ENCODE data around the gene CNTNAP2. TPM values are rescaled to one million over a fixed set of nuclear protein-coding genes. Genes with fewer than 3 reads are reported as not detected.

The CNTNAP2 gene
- total RNA-seq, 6 experiments from 2014 or later: 1.8 to 8.1 (median 3.9) TPM

DNA sequence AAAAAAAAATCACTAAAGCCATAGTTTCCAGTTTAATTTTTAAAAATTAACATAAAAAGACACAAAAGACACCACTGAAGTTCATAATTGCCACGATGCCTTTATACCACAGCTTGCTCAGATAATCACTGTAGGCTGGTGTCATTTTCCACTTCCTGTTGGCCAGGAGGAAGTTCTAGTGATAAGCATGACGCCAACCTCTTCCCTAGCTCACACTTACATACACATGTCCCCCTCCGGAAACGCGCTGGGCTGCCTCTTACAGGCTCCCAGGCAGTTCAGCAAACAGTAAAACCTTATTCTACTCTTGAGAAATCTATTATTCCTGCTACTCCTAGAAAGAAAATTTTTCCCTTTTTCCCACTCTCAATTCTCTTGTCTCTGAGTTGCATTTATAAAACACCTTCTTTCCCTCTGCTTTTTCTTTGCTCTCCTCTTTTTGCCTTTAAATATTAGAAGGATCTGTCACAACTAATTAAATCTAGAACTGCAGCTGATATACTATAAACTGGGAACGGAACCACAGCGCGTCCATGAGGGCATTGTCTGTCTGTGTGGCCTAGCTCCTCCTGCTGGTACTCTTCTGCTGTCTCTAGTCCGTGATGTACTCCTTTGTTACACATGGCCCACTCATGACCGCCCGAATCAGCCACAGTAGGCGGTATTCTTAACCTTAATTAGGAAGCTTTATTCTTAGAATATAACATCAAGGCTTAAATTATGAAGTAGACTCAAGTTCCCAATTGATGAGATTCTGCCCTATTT, 664.9 kb downstream of the CNTNAP2 start:
- Histone ChIP-seq H3K27ac (no peak overlapping the region), H3K4me3 (no peak overlapping the region), H3K9me3 (no peaks in the 10 kb centered on the region), H3K27me3 (no peaks in the 10 kb centered on the region), H3K4me1 (no peaks in the 10 kb centered on the region), H3K36me3 (no peaks in the 10 kb centered on the region)
- intact Hi-C loops (cut with DNase I): no loop called here
- DNase-seq (peak in 1 of 3 donors; percentile 20), ATAC-seq (peak; percentile 45 to 65 (median 58))
- TF ChIP-seq POLR2A (IDR thresholded peaks at IDR 0.05): no peak
- TF ChIP-seq, protein P1, sequence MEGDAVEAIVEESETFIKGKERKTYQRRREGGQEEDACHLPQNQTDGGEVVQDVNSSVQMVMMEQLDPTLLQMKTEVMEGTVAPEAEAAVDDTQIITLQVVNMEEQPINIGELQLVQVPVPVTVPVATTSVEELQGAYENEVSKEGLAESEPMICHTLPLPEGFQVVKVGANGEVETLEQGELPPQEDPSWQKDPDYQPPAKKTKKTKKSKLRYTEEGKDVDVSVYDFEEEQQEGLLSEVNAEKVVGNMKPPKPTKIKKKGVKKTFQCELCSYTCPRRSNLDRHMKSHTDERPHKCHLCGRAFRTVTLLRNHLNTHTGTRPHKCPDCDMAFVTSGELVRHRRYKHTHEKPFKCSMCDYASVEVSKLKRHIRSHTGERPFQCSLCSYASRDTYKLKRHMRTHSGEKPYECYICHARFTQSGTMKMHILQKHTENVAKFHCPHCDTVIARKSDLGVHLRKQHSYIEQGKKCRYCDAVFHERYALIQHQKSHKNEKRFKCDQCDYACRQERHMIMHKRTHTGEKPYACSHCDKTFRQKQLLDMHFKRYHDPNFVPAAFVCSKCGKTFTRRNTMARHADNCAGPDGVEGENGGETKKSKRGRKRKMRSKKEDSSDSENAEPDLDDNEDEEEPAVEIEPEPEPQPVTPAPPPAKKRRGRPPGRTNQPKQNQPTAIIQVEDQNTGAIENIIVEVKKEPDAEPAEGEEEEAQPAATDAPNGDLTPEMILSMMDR (IDR thresholded peaks at IDR 0.05): no peak
- 61% methylated on average over 12 of the region's 12 CpGs for whole genome bisulfite sequencing (ENCODE audit: insufficient coverage, low coverage, low lambda C conversion rate, missing lambda C conversion rate)

DNA sequence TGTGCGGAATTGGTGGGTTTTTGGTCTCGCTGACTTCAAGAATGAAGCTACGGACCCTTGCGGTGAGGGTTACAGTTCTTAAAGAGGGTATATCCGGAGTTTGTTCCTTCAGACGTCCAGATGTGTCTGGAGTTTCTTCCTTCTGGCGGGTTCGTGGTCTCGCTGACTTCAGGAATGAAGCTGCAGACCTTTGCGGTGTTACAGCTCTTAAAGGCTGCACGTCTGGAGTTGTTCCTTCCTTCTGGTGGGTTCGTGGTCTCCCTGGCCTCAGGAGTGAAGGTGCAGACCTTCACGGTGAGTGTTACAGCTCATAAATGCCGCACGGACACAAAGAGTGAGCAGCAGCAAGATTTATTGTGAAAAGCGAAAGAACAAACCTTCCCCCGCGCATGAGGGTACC, 670.7 kb downstream of the CNTNAP2 start:
- WGBS (ENCODE audit: insufficient coverage, low coverage, low lambda C conversion rate, missing lambda C conversion rate): 49% methylated on average over 15 of the region's 18 CpGs
- no peak for ATAC-seq
- Histone ChIP-seq H3K4me3 (no peak overlapping the region), H3K27me3 (no peaks in the 10 kb centered on the region), H3K4me1 (no peaks in the 10 kb centered on the region), H3K27ac (no peak overlapping the region), H3K9me3 (no peaks in the 10 kb centered on the region), H3K36me3 (no peaks in the 10 kb centered on the region)
- DNase-seq: no peak
- intact Hi-C loops (cut with DNase I): no loop called here
- TF ChIP-seq POLR2A (IDR thresholded peaks at IDR 0.05): no peak
- TF ChIP-seq, protein P1 (IDR thresholded peaks at IDR 0.05): no peak

DNA sequence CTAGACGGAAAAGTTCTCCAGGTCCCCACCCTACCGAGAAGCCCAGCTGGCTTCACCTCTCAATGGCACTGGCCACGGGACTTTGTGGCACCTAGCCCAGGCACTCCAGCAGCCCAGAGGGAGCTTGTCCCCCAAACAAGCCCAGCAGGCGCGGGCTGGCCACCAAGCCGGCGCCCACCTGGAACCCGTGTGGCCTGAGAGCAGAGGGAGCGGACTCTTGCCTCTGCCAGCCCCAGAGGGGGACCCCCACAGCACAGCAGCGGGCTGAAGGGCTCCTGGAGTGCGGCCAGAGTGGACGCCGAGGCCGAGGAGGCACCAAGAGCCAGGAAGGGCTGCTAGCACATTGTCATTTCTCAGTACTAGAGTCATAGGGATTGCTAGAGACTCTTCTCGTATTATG, 671.4 kb downstream of the CNTNAP2 start:
- Histone ChIP-seq H3K4me3 (no peak overlapping the region), H3K4me1 (no peaks in the 10 kb centered on the region), H3K27me3 (no peaks in the 10 kb centered on the region), H3K36me3 (no peaks in the 10 kb centered on the region), H3K27ac (no peak overlapping the region), H3K9me3 (no peaks in the 10 kb centered on the region)
- no peak for DNase-seq
- intact Hi-C loops (cut with DNase I): no loop called here
- TF ChIP-seq, protein P1 (IDR thresholded peaks at IDR 0.05): no peak
- no peak for TF ChIP-seq POLR2A (IDR thresholded peaks at IDR 0.05)
- WGBS (ENCODE audit: insufficient coverage, low coverage, low lambda C conversion rate, missing lambda C conversion rate): 52% methylated on average over 4 of the region's 15 CpGs
- peak in 1 of 4 donors; percentile 34 for ATAC-seq

DNA sequence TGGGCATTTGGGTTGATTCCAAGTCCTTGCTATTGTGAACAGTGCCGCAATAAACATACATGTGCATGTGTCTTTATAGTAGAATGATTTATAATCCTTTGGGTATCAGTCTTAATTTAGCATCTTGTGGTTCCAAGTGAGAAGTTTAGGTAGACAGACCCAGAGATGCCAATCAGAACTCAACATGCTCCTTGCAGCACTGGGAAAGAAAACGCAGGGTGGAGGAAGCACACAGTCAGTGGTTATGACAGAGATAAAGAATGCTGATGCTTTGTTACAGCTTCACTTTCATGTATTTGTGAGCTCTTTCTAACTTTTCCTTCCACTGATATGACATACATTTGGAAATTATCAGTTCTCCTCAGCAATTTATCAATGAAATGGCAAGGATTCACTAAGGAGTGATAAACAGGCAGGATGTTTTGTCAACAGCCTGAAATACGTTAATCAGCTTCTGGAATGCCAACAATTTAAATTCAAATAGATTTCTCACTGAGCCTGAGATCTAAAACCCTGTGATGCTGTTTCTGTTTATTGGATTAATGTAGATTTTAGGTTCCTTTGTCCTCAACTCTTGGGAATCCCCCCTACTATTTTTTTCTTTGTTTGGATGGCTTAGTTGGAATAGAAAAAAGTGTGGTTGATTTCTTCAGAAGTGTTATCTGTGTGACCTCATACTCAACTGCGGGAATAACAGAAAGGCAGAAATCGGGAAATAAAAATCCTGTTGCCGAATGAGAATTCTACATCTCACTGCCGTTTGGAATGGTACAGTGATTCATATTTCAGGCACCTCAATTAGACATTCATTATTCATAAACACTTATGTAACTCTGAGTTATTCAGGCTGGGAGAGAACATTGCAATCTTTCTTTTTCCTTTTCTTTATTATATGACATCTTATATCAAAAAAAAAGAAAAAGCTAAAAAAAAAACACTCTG, 675.0 kb downstream of the CNTNAP2 start:
- Histone ChIP-seq H3K9me3 (no peaks in the 10 kb centered on the region), H3K27me3 (no peaks in the 10 kb centered on the region), H3K36me3 (no peaks in the 10 kb centered on the region), H3K4me3 (no peak overlapping the region), H3K4me1 (no peaks in the 10 kb centered on the region), H3K27ac (no peak overlapping the region)
- WGBS (ENCODE audit: insufficient coverage, low coverage, low lambda C conversion rate, missing lambda C conversion rate): 31% methylated on average over 7 of the region's 7 CpGs
- TF ChIP-seq POLR2A (IDR thresholded peaks at IDR 0.05): no peak
- TF ChIP-seq, protein P1 (IDR thresholded peaks at IDR 0.05): no peak
- no peak for ATAC-seq
- no peak for DNase-seq
- intact Hi-C loops (cut with DNase I): no loop called here
